Endothelial cell of umbilical vein (primary cell): Measurements from ENCODE around the gene SLC19A1. TPM values are rescaled to one million over a fixed set of nuclear protein-coding genes. Genes with fewer than 3 reads are reported as not detected.

Experiments
- BruUV-seq: library from RNA; stranded (reverse); fragments of 400-500 nt; replicated peaks from 2 replicates; lab custom pipeline; 2021; lab: Mats Ljungman, UMichigan
- CTCF ChIA-PET: fragments of 300-600, 350-600 bp; sonication (Branson Sonifier 250); formaldehyde crosslinking; loops from one replicate; lab custom pipeline; 2021; ENCODE audit warnings: antibody characterized with exemption, inconsistent platforms; lab: Charles Lee
- POLR2A ChIA-PET: fragments of 300-600, 350-600 bp; sonication (Branson Sonifier 250); formaldehyde crosslinking; loops from one replicate; lab custom pipeline; 2021; ENCODE audit warnings: antibody characterized with exemption, inconsistent platforms; lab: Charles Lee
- DNase-seq: peaks from one replicate; pipeline ENCODE4 v3.0.0-alpha.2; 2011; ENCODE audit warnings: low read depth, low spot score
- FAIRE-seq: peaks from 2 replicates; lab custom pipeline; 2011; peaks lifted over from hg19 to GRCh38; lab: Jason Lieb, UNC
- H2AFZ ChIP-seq: 2 replicates; pipeline ENCODE4 v1.6.0; 2012; ENCODE audit warnings: low read depth, low read length, control low read depth, inconsistent platforms
- H3K27ac ChIP-seq: 2 replicates; pipeline ENCODE4 v1.5.1; 2011; ENCODE audit warnings: low read depth, mild to moderate bottlenecking, control low read depth, low read length, moderate library complexity; ENCODE audit not compliant: insufficient read depth
- H3K27me3 ChIP-seq, 2 experiments: 2 replicates each; pipeline versions ENCODE4 v1.6.0 to v1.6.1; 2011; ENCODE audit warnings: low read length in 2 of 2, mixed read lengths in 1 of 2; ENCODE audit not compliant: control insufficient read depth in 2 of 2, insufficient read depth in 2 of 2
- H3K36me3 ChIP-seq, 2 experiments: 2 replicates in 1 of 2; 3 replicates in 1 of 2; pipeline ENCODE4 v1.5.1; 2011; ENCODE audit warnings: low read length in 2 of 2, mild to moderate bottlenecking in 1 of 2, moderate library complexity in 1 of 2; ENCODE audit not compliant: control insufficient read depth in 2 of 2, insufficient read depth in 2 of 2; ENCODE audit errors: extremely low read depth in 1 of 2
- H3K4me1 ChIP-seq: 3 replicates; pipeline ENCODE4 v1.5.1; 2011; ENCODE audit warnings: mild to moderate bottlenecking, low read length; ENCODE audit not compliant: control insufficient read depth, insufficient read depth; ENCODE audit errors: extremely low read depth
- H3K4me2 ChIP-seq: 2 replicates; pipeline ENCODE4 v1.6.1; 2011; ENCODE audit warnings: low read length, control low read depth, mixed read lengths; ENCODE audit not compliant: insufficient read depth
- H3K4me3 ChIP-seq, 3 experiments: fragments of 200-600 bp in 1 of 3; sonication (generic), shearing (Covaris generic) in 1 of 3; replicated peaks in 1 of 3; 2 replicates each; pipeline ENCODE4 v1.5.1; 2011 to 2016; ENCODE audit warnings: control low read depth in 3 of 3, low read length in 3 of 3, mild to moderate bottlenecking in 2 of 3, inconsistent platforms in 1 of 3, low read depth in 1 of 3, moderate library complexity in 1 of 3; ENCODE audit not compliant: insufficient read depth in 1 of 3
- H3K79me2 ChIP-seq: 2 replicates; pipeline ENCODE4 v1.6.0; 2012; ENCODE audit warnings: low read length, inconsistent platforms; ENCODE audit not compliant: control insufficient read depth, insufficient read depth
- H3K9ac ChIP-seq: replicated peaks from 2 replicates; pipeline ENCODE3; 2011; ENCODE audit warnings: low read length, control low read depth; ENCODE audit not compliant: insufficient read depth; ENCODE audit errors: extremely low read depth
- H3K9me1 ChIP-seq: replicated peaks from 3 replicates; pipeline ENCODE4 v1.6.0; 2011; ENCODE audit warnings: mild to moderate bottlenecking, low read length; ENCODE audit not compliant: control insufficient read depth, insufficient read depth; ENCODE audit errors: extremely low read depth
- H3K9me3 ChIP-seq: replicated peaks from 2 replicates; pipeline ENCODE4 v1.5.1; 2012; ENCODE audit warnings: low read length, inconsistent platforms; ENCODE audit not compliant: control insufficient read depth, insufficient read depth
- H4K20me1 ChIP-seq: replicated peaks from 2 replicates; pipeline ENCODE3; 2011; ENCODE audit warnings: mild to moderate bottlenecking, low read length; ENCODE audit not compliant: control insufficient read depth, insufficient read depth; ENCODE audit errors: extremely low read depth
- EZH2 ChIP-seq: IDR thresholded peaks from 2 replicates; pipeline ENCODE4 v1.6.1; 2012; ENCODE audit warnings: borderline replicate concordance, low read depth, mild to moderate bottlenecking, moderate library complexity, low read length, inconsistent platforms; ENCODE audit not compliant: severe bottlenecking
- FOS ChIP-seq: IDR thresholded peaks from 2 replicates; pipeline ENCODE4 v1.6.1; 2011; ENCODE audit warnings: mild to moderate bottlenecking, low read length, moderate library complexity, borderline replicate concordance; ENCODE audit not compliant: insufficient read depth
- GATA2 ChIP-seq: IDR thresholded peaks from 2 replicates; pipeline ENCODE4 v1.7.0; 2011; ENCODE audit warnings: low read depth, mild to moderate bottlenecking, moderate library complexity, mixed read lengths, low read length; ENCODE audit not compliant: insufficient read length, insufficient read depth
- JUN ChIP-seq: IDR thresholded peaks from 2 replicates; pipeline ENCODE4 v1.6.1; 2011; ENCODE audit warnings: borderline replicate concordance, low read depth; ENCODE audit not compliant: insufficient read length, insufficient read depth
- MYC ChIP-seq: IDR thresholded peaks from one replicate; pipeline ENCODE4 v1.6.1; 2011; ENCODE audit warnings: mild to moderate bottlenecking, low read depth, low read length
- POLR2A ChIP-seq: IDR thresholded peaks from 2 replicates; pipeline ENCODE4 v1.6.1; 2012; ENCODE audit warnings: low read depth, mild to moderate bottlenecking, control low read depth, low read length
- POLR2AphosphoS5 ChIP-seq: IDR thresholded peaks from 2 replicates; pipeline ENCODE4 v1.6.1; 2012; ENCODE audit warnings: low read depth, mild to moderate bottlenecking, control low read depth, low read length, moderate library complexity; ENCODE audit not compliant: insufficient read depth
- dilution Hi-C: fragments of 300-500 bp; cut with MboI; formaldehyde crosslinking; loops from one replicate; pipeline ENCODE4 v1.15.0; 2019; ENCODE audit warnings: low sequenced_read_pairs; ENCODE audit not compliant: extremely low pct_ligation_motif_present
- intact Hi-C: fragments of 100-400 bp; cut with micrococcal nuclease; formaldehyde crosslinking; loops from one replicate; pipeline ENCODE4 v1.10.0; 2022
- polyA plus RNA-seq, 4 experiments: library from polyadenylated mRNA; depleted of rRNA in 3 of 4; stranded (reverse) in 3 of 4; unstranded in 1 of 4; fragments of >200 nt; gene quantifications; 2 replicates each; pipeline versions ENCODE4 v1.2.1 to v1.2.3, GENCODE V29; 2011 to 2012; ENCODE audit warnings: missing spikeins in 1 of 4
- total RNA-seq: library from RNA; stranded (reverse); gene quantifications from 2 replicates; pipeline ENCODE4 v1.2.3, GENCODE V29; 2021
- TF ChIP-seq, protein P1 (sequence below), 2 donors: IDR thresholded peaks; 1 replicate in 1 of 2; 2 replicates in 1 of 2; pipeline ENCODE4 v1.5.1; 2011; ENCODE audit warnings: low read length in 2 of 2, mild to moderate bottlenecking in 2 of 2, moderate library complexity in 2 of 2, control low read depth in 1 of 2, inconsistent platforms in 1 of 2, low read depth in 1 of 2; ENCODE audit not compliant: insufficient read depth in 1 of 2; ENCODE audit errors: extremely low read depth in 1 of 2
- TF ChIP-seq, protein P2 (sequence below): IDR thresholded peaks from 2 replicates; pipeline ENCODE4 v1.6.1; 2011; ENCODE audit not compliant: insufficient read depth, insufficient read length

Gene SLC19A1
- total and polyA plus RNA-seq, 2 donors (not counting 3 experiments of a cell fraction or from before 2014, with no cell fraction given), result 36.3 to 54.6 TPM

DNA sequence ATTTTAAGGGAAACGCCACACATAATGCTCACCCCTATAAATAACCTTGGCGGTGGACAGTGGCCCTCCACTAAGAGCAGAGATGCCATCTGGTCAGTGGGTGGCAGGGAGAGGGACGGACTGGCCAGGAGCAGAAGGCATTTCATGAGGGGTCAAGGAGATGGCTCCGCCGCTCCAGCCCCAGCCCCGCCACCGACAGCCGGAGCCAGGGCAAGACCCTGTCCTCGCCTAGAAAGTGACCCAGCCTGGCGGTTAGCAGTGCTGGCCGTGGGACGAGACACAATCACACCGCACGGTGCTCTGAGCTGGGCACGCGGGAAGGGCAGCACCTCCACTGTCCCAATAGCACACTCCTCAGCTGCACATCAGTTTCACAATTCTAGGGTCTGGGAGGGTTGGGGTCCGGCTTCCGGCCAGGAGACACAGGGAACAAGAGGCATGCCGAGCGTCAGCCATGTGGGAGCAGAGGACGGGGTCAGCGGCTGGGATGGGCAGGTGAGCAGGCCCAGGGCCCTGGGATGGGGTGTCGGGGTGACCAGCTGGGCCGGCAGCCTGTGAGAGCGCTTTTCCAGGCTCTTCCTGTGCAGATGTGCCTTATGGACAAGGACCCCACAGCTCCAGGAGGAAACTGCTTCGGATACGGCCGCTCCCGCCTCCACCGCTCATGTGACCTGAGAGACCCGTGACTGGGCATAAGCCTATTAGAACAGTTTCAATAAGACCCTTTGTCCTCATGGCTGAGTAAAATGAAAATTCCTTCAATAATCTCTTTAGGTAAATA is 5.7 kb downstream of the SLC19A1 start:
- CTCF ChIA-PET, result interaction anchor here (1.3 kb wide), 1 partner anchor 19 kb away, joined by 4 read pairs; no protein-coding TSS in a partner anchor

More for the DNA sequence above, 5.7 kb downstream of the SLC19A1 start:
- POLR2A ChIA-PET, result no interaction called here
- intact Hi-C loops, result loop anchor here (10.0 kb wide), 1 partner anchor 62 kb away; no protein-coding TSS in a partner anchor
- H3K4me3 ChIP-seq, result no peak overlapping the region
- H3K4me1 ChIP-seq, result peaks cover 31% of the 10 kb centered on the region
- H3K36me3 ChIP-seq, result peaks cover 0 to 4% of the 10 kb centered on the region in 2 experiments
- no peaks in the 10 kb centered on the region for H3K9me3 ChIP-seq
- no peak overlapping the region for H2AFZ ChIP-seq
- H3K4me2 ChIP-seq, result no peak overlapping the region
- DNase-seq (no peak), FAIRE-seq (no peak)
- no peak overlapping the region for H3K9ac ChIP-seq
- H3K27ac ChIP-seq, result no peak overlapping the region
- H3K79me2 ChIP-seq, result peaks cover 62% of the 10 kb centered on the region
- H3K9me1 ChIP-seq, result no peaks in the 10 kb centered on the region
- H4K20me1 ChIP-seq, result no peaks in the 10 kb centered on the region
- BruUV-seq, result no TSS peak
- no peaks in the 10 kb centered on the region for H3K27me3 ChIP-seq
- dilution Hi-C loops, result no loop called here
- TF ChIP-seq FOS (no peak), MYC (no peak), EZH2 (no peak), JUN (no peak), POLR2A (no peak), POLR2AphosphoS5 (no peak), GATA2 (no peak)
- TF ChIP-seq, protein P1, sequence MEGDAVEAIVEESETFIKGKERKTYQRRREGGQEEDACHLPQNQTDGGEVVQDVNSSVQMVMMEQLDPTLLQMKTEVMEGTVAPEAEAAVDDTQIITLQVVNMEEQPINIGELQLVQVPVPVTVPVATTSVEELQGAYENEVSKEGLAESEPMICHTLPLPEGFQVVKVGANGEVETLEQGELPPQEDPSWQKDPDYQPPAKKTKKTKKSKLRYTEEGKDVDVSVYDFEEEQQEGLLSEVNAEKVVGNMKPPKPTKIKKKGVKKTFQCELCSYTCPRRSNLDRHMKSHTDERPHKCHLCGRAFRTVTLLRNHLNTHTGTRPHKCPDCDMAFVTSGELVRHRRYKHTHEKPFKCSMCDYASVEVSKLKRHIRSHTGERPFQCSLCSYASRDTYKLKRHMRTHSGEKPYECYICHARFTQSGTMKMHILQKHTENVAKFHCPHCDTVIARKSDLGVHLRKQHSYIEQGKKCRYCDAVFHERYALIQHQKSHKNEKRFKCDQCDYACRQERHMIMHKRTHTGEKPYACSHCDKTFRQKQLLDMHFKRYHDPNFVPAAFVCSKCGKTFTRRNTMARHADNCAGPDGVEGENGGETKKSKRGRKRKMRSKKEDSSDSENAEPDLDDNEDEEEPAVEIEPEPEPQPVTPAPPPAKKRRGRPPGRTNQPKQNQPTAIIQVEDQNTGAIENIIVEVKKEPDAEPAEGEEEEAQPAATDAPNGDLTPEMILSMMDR (IDR thresholded peaks at IDR 0.05; ENCODE audit: extremely low read depth in 1 of 2, insufficient read depth in 1 of 2, low read depth in 1 of 2, low read length in 2 of 2), result no peak
- TF ChIP-seq, protein P2, sequence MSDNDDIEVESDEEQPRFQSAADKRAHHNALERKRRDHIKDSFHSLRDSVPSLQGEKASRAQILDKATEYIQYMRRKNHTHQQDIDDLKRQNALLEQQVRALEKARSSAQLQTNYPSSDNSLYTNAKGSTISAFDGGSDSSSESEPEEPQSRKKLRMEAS, result no peak
